Mucosa of stomach (tissue), 1 donor: ENCODE data around the gene DELE1.
"Not testable (repeated sequence)": the region's sequence is repeated elsewhere in the genome, so short reads cannot be mapped to it uniquely, and the experiment has no call there.

Source experiments
- H3K27me3 ChIP-seq: one replicate; pipeline ENCODE4 v1.7.0; 2013; ENCODE audit warnings: mild to moderate bottlenecking, low read length; ENCODE audit not compliant: control insufficient read depth, insufficient read depth
- H3K36me3 ChIP-seq: one replicate; pipeline ENCODE4 v1.7.0; 2013; ENCODE audit warnings: low read length; ENCODE audit not compliant: control insufficient read depth, insufficient read depth
- H3K4me1 ChIP-seq: one replicate; pipeline ENCODE4 v1.7.0; 2013; ENCODE audit warnings: mild to moderate bottlenecking, low read length; ENCODE audit not compliant: control insufficient read depth, insufficient read depth
- H3K4me3 ChIP-seq: one replicate; pipeline ENCODE4 v1.7.0; 2013; ENCODE audit warnings: low read length
- H3K9ac ChIP-seq: one replicate; pipeline ENCODE4 v1.7.0; 2013; ENCODE audit warnings: mild to moderate bottlenecking, low read length, moderate library complexity
- H3K9me3 ChIP-seq: one replicate; pipeline ENCODE4 v1.7.0; 2013; ENCODE audit warnings: mild to moderate bottlenecking, low read length, moderate library complexity; ENCODE audit not compliant: control insufficient read depth
- donor health status: Pancreatic carcinoma.

The DELE1 gene

GRCh38 chr5:141879426-141879759, 44.3 kb upstream of the DELE1 start:
- peaks cover 53% of the 10 kb centered on the region for H3K4me1 ChIP-seq

GRCh38 chr5:141879941-141880738, 43.5 kb upstream of the DELE1 start:
- H3K9ac ChIP-seq, result no peak overlapping the region
- H3K4me1 ChIP-seq, result peaks cover 46% of the 10 kb centered on the region
- no peaks in the 10 kb centered on the region for H3K9me3 ChIP-seq
- H3K4me3 ChIP-seq, result no peak overlapping the region
- H3K36me3 ChIP-seq, result no peaks in the 10 kb centered on the region
- peaks cover 37% of the 10 kb centered on the region for H3K27me3 ChIP-seq

More at GRCh38 chr5:141879426-141879759, 44.3 kb upstream of the DELE1 start:
- H3K9ac ChIP-seq, result peak overlapping the region; percentile 73
- no peaks in the 10 kb centered on the region for H3K9me3 ChIP-seq
- H3K36me3 ChIP-seq, result no peaks in the 10 kb centered on the region
- peaks cover 37% of the 10 kb centered on the region for H3K27me3 ChIP-seq
- H3K4me3 ChIP-seq, result no peak overlapping the region

- no peak overlapping the region for H3K9ac ChIP-seq
- H3K4me3 ChIP-seq, result no peak overlapping the region
- H3K27me3 ChIP-seq, result peaks cover 35% of the 10 kb centered on the region
- no peaks in the 10 kb centered on the region for H3K36me3 ChIP-seq
- H3K4me1 ChIP-seq, result peaks cover 46% of the 10 kb centered on the region
- no peaks in the 10 kb centered on the region for H3K9me3 ChIP-seq
Measured at GRCh38 chr5:141880961-141881801, 42.5 kb upstream of the DELE1 start.

GRCh38 chr5:141881886-141882285, 41.8 kb upstream of the DELE1 start:
- no peak overlapping the region for H3K9ac ChIP-seq
- peaks cover 28% of the 10 kb centered on the region for H3K27me3 ChIP-seq
- no peaks in the 10 kb centered on the region for H3K36me3 ChIP-seq
- no peak overlapping the region for H3K4me3 ChIP-seq
- H3K9me3 ChIP-seq, result no peaks in the 10 kb centered on the region
- peaks cover 46% of the 10 kb centered on the region for H3K4me1 ChIP-seq

GRCh38 chr5:141882594-141883183, 41.0 kb upstream of the DELE1 start:
- no peaks in the 10 kb centered on the region for H3K9me3 ChIP-seq
- no peak overlapping the region for H3K9ac ChIP-seq
- H3K4me3 ChIP-seq, result no peak overlapping the region
- peaks cover 45% of the 10 kb centered on the region for H3K4me1 ChIP-seq
- no peaks in the 10 kb centered on the region for H3K36me3 ChIP-seq
- peaks cover 20% of the 10 kb centered on the region for H3K27me3 ChIP-seq

GRCh38 chr5:141883184-141883891, 40.3 kb upstream of the DELE1 start:
- Histone ChIP-seq H3K4me3 (no peak overlapping the region), H3K9ac (no peak overlapping the region), H3K36me3 (no peaks in the 10 kb centered on the region), H3K9me3 (no peaks in the 10 kb centered on the region), H3K27me3 (peaks cover 19% of the 10 kb centered on the region), H3K4me1 (peaks cover 43% of the 10 kb centered on the region)

- H3K36me3 ChIP-seq, result no peaks in the 10 kb centered on the region
- peaks cover 19% of the 10 kb centered on the region for H3K27me3 ChIP-seq
- no peak overlapping the region for H3K4me3 ChIP-seq
- peaks cover 38% of the 10 kb centered on the region for H3K4me1 ChIP-seq
- H3K9ac ChIP-seq, result no peak overlapping the region
- H3K9me3 ChIP-seq, result no peaks in the 10 kb centered on the region
Measured at GRCh38 chr5:141883892-141884318, 39.8 kb upstream of the DELE1 start.

- Histone ChIP-seq H3K36me3 (no peaks in the 10 kb centered on the region), H3K4me1 (no peaks in the 10 kb centered on the region), H3K4me3 (no peak overlapping the region), H3K9ac (no peak overlapping the region), H3K27me3 (no peaks in the 10 kb centered on the region), H3K9me3 (no peaks in the 10 kb centered on the region)
Measured at GRCh38 chr5:141889282-141889871, 34.3 kb upstream of the DELE1 start.

- H3K4me3 ChIP-seq, H3K4me1 ChIP-seq, H3K9me3 ChIP-seq, H3K36me3 ChIP-seq, H3K27me3 ChIP-seq, H3K9ac ChIP-seq: not testable (repeated sequence)
Measured at GRCh38 chr5:141890429-141890828, 33.2 kb upstream of the DELE1 start.

GRCh38 chr5:141897425-141897824, 26.2 kb upstream of the DELE1 start:
- no peak overlapping the region for H3K4me3 ChIP-seq
- no peaks in the 10 kb centered on the region for H3K27me3 ChIP-seq
- no peaks in the 10 kb centered on the region for H3K36me3 ChIP-seq
- H3K9ac ChIP-seq, result no peak overlapping the region
- no peaks in the 10 kb centered on the region for H3K9me3 ChIP-seq
- H3K4me1 ChIP-seq, result no peaks in the 10 kb centered on the region

- no peaks in the 10 kb centered on the region for H3K36me3 ChIP-seq
- H3K4me1 ChIP-seq, result no peaks in the 10 kb centered on the region
- no peaks in the 10 kb centered on the region for H3K9me3 ChIP-seq
- no peaks in the 10 kb centered on the region for H3K27me3 ChIP-seq
- no peak overlapping the region for H3K4me3 ChIP-seq
- no peak overlapping the region for H3K9ac ChIP-seq
Measured at GRCh38 chr5:141898448-141899049, 25.1 kb upstream of the DELE1 start.
